SIG-M5 (cell line): ENCODE results near the gene ARL8B.
"Not testable (repeated sequence)": the region's sequence is repeated elsewhere in the genome, so short reads cannot be mapped to it uniquely, and the experiment has no call there.

ENCODE experiments used
- DNase-seq: peaks from one replicate; lab custom pipeline; 2025; lab: John Stamatoyannopoulos, UW

The ARL8B gene

DNA sequence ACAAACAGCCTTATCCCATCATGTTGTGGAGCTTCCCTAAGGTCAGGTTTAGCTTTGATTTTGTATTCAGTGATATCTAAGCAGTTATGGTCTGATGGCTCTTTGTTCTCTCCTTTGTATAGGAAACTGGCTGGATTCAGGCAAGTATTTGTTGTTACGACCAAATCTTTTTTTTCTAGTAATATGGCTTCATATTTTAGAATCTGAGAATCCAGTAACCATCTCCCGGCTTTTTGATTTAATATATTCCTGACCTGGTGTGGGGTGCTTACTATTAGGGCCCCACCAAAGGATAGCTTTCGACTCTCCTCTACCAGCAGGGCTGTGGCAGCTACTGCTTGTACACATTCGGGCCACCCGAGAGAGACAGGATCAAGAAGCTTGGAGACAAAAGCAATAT, 23.0 kb downstream of the ARL8B start:
- DNase-seq = no peak

DNA sequence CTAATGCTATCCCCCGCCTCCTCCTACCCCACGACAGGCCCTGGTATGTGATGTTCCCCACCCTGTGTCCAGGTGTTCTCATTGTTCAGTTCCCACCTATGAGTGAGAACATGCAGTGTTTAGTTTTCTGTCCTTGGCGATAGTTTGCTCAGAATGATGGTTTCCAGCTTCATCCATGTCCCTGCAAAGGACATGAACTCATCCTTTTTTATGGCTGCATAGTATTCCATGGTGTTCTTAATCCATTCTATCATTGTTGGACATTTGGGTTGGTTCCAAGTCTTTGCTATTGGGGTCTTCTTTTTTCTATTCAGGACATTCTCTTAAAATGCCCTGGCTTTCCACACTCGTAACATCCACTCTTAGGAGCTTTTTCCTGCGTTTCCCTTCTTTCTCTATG, 25.1 kb downstream of the ARL8B start:
- not testable (repeated sequence) for DNase-seq

DNA sequence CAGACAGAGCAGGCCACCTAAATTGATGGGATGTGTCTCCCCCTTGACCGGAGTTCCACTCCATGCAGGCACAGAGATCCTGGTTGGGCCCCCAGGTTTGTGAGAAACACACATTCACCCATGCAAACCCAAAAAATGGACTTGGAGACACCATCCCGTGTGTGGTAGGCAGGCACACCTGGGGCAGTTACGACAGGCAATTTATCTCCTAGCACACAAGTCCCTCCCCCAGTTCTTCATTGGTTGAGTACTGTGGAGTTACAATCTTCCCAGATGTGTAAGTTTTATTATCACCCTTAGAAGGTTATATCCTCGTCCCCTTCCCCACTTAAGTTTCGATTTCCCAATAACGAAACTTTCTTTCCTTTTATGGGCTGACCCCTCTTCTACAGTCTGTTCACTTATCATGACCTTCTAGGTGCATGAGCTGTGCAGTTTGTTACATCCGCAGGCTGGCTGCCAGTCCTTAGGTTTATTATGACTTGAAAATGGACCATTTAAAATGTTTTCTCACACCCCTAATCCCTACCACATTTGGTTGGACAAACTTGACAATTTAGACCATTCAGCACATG, 27.3 kb downstream of the ARL8B start:
- DNase-seq = no peak

DNA sequence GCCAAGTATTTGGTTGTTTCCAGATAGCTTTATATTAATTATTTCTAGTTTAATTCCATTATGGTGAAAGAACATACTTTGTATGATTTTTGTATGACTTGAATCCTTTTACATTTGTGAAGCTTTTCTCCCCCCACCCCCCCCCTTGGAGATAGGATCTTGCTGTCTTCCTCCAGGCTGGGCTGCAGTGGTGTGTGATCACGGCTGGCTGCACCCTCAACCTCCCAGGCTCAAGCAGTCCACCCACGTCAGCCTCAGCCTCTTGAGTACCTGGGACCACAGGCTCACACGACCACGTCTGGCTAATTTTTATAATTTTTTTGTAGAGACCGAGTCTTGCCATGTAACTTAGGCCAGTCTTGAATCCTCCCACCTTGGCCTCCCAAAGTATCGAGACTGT, 29.5 kb downstream of the ARL8B start:
- no peak for DNase-seq

DNA sequence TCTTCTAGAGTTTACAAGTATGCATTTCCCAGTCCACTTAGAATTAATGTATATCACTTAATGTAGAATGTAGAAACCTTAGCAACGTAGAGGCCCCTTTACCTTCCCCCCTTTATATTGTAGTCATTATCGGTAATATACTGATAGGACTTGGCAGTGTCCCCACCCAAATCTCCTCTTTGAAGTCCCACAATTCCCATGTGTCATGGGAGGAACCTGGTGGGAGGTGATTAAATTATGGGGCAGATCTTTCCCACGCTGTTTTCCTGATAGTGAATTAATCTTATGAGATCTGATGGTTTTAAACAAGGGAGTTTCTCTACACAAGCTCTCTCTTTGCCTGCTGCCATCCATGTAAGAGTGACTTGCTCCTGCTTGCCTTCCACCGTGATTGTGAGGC, 31.0 kb downstream of the ARL8B start:
- no peak for DNase-seq

DNA sequence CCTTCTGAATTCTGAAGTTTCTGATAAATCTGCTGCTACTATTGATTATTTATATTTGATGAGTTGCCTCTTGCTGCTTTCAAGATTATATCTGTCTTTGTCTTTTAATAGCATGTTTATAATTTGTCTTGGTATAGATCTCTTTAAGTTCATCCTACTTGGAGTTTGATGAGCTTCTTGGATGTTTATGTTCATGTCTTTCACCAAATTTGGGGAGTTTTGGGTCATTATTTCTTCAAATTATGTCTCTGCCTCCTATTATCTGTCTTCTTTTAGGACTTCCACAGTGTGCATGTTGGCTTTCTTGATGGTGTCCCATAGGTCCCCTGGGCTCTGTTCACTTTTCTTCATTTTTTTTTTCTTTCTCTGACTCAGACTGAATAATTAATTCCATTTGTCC, 33.1 kb downstream of the ARL8B start:
- DNase-seq = no peak

DNA sequence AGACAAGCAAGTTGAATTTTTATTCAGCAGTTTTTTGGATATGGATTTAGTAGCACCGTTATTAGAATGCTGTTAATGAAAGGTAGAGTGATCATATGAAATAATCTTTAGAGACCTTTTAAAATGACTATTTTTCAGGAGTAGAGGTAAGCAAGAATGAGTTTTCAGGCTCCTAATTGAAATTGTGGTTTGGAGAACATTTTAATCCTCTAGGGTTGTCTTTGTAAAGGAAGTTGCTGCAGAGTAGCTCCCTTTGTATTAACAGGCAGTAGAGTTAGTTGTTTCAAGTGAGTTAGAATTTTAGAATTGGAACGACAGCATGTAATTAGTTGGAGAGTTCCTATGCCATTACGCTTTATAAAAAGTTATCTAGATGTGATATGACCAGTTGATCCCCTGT, 38.2 kb downstream of the ARL8B start:
- no peak for DNase-seq

DNA sequence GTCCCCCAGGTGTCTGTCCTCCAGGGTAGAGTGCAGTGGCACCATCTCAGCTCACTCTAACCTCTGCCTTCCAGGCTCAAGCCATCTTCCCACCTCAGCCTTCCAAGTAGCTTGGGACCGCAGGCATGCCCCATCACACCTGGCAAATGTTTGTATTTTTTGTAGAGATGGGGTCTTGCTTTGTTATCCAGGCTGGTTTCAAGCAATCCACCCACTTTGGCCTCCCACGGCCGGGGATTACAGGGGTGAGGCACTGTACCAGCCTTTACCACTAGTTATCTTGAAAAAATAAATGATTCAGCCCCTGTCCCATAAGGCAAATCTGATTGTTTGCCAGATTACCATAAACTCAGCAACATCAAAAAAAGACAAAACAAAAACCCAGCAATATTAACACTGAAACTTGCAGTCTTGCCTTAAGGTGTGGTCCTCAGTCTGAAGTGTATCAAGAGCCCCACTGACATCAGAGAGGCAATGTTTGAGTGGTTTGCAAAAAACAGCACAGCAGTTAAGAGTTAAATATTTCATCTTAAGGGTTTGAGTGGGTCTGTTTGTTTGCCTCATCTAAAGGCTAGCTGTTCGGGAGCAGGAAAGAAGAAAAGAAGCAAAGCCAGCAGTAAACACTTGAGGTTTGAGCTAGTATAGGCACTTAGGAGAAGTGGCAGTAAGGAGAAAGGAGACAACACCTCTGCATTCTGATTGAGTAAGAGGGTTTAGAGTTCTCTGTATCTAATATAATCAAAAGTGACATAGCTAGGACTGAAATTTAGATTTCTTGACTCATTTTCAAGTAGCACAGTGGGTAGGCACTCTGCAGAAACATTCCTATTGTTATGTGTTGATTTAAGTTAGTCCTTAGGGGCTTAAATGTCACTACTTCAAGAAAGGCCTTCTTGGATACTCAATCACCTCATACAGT, 39.1 kb downstream of the ARL8B start:
- DNase-seq = no peak

DNA sequence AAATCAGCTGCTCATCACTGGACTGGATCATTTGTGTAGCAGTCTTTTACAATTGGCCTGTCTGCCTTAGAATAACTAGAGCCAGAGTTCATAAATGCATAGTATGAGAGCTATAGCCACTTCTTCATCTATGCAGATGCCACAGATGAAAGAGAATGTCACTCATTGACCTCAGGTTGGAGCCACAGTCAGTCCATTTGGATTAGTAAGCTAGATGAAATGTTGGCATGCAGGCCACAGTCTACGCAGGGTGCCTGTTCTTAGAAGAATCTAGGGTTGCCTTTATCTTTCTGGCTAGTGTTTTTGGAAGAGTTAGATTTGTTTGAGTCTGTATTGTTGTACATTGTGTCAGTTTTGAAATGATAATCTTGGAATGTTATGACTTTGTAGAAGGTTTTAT, 40.0 kb downstream of the ARL8B start:
- no peak for DNase-seq

DNA sequence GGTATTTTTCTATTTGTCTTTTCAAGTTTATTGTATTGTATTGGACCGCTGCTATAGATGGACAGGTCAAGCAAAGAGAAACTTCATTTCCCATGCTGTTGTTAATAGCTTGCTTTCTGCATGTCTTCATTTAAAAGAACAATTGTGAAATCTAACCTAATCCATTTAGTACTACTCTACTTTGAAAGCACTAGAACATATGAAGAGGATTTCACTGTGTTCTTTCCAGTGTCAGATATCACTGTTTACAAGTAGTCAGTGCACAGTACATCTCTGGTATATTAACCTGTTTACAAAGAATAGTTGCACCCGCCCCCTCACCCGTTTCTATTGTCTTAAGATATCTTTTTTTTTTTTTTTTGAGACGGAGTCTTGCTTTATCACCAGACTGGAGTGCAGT, 43.6 kb downstream of the ARL8B start:
- no peak for DNase-seq

DNA sequence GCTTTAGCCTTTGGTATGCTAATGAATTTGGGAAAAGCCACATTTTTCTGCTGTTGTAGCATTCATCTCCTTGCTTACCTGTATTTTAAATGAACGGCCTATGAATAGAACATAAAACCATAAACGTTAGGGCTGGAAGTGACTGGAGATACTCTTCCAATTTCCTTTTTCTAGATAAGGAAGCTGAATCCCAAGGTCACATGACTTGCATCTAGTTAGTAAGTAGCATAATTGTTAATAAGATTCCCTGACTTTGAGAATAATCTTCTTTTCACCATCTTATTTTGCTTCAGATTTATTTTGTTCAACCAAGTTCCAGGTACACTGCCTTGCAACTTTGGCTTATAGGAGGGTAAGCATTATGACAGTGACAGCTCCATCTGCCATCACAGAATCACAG, 44.8 kb downstream of the ARL8B start:
- no peak for DNase-seq

DNA sequence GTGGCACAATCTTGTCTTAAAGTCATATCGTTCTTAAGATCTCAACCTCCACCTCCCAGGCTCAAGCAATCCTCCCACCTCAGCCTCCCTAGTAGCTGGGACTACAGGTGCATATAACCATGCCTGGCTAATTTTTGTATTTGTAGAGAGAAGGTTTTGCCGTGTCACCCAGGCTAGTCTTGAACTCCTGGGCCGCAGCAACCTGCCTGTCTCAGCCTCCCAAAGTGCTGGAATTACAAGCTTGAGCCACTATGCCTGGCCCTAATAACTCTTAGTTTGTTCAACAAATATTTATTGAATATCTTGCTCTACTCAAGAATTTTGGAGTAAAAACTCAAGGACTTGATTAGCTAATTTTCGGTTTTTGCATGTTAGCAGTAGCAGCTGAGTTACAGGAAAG, 46.0 kb downstream of the ARL8B start:
- DNase-seq = no peak

DNA sequence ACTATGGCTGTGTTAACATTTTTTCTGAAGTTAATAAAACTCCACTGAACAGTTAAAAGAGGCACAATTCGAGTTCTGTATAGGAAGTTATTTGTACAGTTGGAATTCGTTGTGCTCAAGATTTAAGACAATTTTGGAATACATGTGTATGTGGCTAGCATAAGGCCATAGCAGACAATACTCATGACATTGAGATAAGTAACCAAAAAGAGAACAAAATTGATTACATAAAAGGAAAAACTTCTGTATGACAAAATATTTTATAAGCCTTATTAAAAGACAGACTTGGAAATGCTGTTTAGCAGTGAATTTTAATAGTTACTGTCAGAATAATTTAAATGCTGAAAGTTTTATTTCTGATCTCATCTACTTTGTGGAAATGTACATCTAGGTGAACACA, 47.7 kb downstream of the ARL8B start:
- no peak for DNase-seq

DNA sequence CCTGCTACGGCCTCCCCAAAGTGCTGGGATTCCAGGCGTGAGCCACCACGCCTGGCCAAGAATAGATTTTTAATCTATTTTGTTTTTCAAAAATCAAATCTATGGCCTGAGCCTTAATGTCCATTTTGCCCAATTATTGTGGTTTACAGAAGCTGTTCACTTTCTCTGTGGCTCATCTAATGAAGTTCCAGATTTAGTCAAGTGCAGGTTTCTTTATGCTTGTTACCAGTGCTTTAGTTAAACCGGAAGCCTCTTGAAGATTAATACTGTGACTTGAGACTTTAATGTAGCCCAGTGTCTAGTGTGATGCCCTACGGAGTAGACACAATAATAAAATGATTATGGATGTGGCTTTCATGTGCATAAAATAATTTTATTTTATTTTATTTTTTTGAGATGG, 48.9 kb downstream of the ARL8B start:
- no peak for DNase-seq

DNA sequence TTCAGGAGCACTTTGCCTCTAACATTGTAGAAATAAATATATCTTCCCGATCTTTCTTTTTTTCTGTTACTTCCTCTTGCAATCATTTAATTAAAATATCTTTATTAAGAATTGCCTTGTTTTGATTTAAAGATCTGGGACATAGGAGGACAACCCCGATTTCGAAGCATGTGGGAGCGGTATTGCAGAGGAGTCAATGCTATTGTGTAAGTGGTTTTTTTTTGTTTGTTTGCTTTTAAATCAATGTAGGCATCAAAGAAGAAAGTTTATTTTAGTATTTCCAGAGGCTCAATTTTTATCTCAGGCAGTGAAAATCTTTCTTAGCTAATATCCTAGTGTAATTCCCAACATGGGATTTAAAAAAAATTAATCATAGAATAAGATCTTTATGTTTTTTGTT, 49.9 kb downstream of the ARL8B start:
- no peak for DNase-seq

DNA sequence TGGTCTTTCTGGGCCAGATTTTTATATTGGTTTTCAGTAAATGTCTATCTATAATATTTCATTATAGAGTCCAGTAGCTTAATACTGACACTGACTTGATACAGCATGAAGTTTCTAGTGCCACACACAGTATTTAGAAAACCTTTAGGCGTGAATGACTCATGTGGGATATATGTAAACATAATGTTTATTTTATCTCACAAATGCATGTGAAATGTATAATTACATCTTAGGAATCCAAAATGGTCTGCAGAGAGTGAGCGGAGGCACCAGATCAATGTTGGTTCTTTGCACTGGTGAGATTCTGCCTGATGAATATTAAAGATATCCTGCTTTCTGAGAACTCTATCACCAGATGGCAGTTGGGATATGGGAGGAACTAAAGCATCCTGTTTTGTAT, 56.9 kb downstream of the ARL8B start:
- not testable (repeated sequence) for DNase-seq

DNA sequence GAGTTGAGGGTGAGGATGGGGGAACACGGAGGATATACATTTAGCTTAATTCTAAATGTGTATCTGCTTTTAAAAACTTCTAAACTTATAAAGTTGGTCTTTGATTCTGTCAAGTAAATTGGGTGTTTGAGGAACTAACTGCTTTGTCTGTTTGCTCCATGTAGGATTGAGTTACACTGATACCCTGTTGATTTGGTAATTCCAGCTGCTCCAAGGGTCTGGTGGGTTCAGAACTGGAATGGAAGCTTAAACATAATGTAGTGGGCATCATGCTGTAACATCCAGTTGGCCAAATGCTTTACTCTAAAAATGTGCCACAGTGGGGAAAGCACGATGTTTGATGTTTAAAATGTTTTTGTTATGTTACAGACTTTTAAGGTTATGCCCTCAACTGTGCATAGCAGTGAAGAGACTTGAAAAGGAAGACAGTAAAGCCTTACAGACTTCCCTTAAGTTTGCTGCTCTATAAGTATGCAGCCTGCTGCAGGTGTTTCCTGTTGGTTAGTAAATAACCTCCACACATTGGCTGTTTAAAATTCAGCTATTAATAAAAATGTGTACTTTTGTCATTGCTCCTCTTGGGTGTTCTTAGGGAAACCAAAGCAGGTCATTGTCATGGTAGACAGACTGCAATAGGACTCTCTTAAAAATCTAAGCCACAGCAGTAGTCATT, 59.5 kb downstream of the ARL8B start:
- no peak for DNase-seq

DNA sequence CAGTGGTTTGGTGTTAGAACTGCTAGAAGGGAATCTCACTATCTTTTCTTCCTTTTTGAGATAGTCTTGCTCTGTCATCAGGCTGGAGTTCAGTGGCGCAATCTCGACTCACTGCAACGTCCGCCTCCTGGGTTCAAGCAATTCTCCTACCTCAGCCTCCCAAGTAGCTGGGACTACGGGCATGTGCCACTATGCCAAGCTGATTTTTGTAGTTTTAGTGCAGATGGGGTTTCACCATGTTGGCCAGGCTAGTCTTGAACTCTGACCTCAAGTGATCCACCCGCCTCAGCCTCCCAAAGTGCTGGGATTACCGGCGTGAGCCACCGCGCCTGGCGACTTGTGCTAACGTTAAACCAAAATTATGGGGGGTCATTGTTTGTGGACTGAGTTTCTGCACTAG, 61.6 kb downstream of the ARL8B start:
- DNase-seq = not testable (repeated sequence)

DNA sequence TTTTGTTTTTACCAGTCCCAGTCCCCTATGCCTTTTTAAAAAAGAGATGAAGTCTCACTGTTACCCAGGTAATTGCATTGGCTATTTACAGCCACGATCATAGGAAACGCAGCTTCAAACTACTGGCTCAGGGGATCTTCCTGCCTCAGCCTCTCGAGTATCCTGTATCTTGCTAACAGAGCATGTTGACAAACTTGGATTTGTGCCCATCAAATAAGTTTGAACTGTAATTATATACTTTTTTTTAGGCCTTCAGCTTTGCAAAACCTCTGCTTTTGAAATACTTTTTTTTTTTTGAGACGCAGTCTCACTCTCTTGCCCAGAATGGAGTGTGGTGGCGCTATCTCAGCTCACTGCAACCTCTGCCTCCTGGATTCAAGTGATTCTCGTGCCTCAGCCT, 62.4 kb downstream of the ARL8B start:
- DNase-seq = no peak

DNA sequence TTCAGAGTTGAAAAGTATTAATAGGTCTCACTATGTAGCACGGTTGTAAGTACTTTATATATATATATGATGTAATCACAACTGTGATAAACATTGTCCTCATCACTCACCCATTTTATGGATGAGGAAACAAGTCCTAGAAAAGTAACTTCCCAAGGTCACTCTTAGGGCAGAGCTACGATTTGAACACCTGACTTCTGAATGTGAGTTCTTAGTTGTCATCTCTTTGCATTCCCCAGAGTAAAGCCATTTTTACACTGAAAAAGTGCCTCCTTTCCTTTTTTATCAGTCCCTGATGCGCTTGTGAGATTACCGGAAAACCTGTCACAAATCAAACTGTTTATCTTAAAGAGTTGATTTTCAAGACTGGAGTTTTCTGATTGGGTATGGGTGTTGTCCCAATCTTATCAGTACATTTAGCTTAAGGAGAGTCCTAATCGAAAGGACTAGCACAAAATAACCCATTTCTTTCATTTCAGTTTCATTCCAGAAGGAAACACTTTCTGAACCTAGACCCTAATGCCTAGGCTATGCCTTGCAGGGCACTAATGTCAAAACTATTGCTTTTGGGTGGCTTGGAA, 63.1 kb downstream of the ARL8B start:
- no peak for DNase-seq

DNA sequence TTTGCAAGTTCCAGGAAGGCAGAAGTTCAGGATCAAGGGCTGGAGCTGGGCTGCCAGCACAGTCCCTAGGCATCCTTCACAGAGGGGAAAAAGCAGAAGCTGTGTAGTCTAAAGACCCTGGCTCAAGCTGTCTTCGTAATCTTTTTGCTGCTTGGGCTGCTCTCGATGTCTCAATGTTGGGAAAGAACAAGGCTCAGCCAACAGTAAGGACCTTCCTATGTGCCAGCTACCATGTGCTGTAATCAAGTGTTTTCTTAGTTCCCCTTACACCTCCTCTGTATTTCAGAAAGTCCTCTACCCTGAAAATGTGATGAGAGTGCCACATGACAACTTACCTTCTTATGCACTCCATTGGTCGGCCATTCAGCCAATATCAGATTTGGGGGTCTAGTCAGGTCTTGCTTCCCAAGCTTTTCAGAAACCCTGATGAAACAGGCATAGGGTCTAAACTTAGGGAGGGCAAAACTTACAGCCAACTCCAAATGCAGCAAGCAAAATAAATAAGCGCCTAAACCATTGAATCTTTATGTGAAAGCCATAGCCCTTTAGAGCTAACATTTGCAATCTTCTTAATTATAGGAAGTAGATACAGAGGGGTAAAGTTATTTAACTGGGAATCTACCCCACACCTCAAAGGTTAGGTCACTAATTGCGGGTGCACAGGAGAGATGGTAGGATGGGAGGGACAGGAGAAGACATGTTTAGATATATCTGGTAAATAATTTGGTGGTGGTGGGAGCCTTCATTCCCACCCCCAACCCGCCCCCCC, 64.2 kb downstream of the ARL8B start:
- peak; percentile 98 for DNase-seq

DNA sequence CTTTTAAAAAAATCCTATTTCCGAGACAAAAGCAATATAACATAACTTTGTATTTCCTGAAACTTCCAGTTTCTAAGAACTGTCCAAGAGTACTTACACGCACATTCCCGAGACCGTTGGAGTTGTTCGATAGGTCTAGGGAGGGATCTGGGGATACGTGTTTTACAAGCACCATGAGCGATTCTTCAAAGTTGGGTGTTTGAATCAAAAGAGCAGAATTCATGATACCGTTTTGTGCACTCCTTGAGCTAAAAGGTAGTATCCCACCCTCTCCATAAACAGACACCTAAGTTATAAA, 64.7 kb downstream of the ARL8B start:
- no peak for DNase-seq
